Gastroesophageal sphincter (tissue), 3 donors: Measurements from ENCODE around the gene SPATA1.

Source experiments
- EP300 ChIP-seq: sonication (generic); formaldehyde crosslinking; IDR thresholded peaks from one replicate; pipeline ENCODE4 v1.6.1; 2017; ENCODE audit warnings: antibody characterized with exemption, mild to moderate bottlenecking
- POLR2A ChIP-seq, 2 donors: fragments of 450-650 bp; IDR thresholded peaks; one replicate each; pipeline ENCODE4 v1.6.1; 2017; ENCODE audit warnings: antibody characterized with exemption in 2 of 2, mild to moderate bottlenecking in 2 of 2, moderate library complexity in 1 of 2
- TF ChIP-seq, protein P1 (sequence below), 4 experiments: fragments of 200-600 bp in 2 of 4; fragments of 450-650 bp in 2 of 4; sonication (generic) in 1 of 4; IDR thresholded peaks; one replicate each; pipeline ENCODE4 v1.5.1; 2017 to 2019; ENCODE audit warnings: antibody characterized with exemption in 4 of 4, mild to moderate bottlenecking in 2 of 4, moderate library complexity in 2 of 4

DNA sequence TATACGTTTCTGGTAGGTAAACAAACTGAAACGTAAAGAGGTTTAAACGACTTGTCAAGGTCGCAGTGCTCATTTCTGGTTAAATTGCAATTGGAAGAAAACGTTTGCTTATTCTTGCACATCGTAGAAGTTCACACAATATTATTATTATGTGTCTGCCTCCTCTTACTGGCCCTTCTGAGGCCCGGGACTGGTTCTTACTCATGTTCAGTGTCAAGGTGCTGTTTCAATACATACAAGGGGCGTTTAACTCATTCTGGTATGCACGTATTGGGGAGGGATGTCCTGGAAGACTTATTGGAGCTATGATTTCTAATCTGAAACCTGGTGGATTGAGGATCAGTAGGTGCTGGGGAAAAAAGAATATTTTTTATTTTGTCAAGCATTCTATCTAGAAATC lies 26.2 kb upstream of the SPATA1 start:
- TF ChIP-seq, protein P1, sequence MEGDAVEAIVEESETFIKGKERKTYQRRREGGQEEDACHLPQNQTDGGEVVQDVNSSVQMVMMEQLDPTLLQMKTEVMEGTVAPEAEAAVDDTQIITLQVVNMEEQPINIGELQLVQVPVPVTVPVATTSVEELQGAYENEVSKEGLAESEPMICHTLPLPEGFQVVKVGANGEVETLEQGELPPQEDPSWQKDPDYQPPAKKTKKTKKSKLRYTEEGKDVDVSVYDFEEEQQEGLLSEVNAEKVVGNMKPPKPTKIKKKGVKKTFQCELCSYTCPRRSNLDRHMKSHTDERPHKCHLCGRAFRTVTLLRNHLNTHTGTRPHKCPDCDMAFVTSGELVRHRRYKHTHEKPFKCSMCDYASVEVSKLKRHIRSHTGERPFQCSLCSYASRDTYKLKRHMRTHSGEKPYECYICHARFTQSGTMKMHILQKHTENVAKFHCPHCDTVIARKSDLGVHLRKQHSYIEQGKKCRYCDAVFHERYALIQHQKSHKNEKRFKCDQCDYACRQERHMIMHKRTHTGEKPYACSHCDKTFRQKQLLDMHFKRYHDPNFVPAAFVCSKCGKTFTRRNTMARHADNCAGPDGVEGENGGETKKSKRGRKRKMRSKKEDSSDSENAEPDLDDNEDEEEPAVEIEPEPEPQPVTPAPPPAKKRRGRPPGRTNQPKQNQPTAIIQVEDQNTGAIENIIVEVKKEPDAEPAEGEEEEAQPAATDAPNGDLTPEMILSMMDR (IDR thresholded peaks at IDR 0.05), result no peak
- TF ChIP-seq POLR2A (IDR thresholded peaks at IDR 0.05) (no peak), EP300 (no peak)
